K562 (cell line): Measurements from ENCODE around the gene ZBED4. TPM values are rescaled to one million over a fixed set of nuclear protein-coding genes. Genes with fewer than 3 reads are reported as not detected.

Experiments
- BRD9 ChIP-seq: fragments of 450-650 bp; IDR thresholded peaks from 2 replicates; pipeline ENCODE4 v1.6.1; 2018; ENCODE audit warnings: low read depth; ENCODE audit not compliant: partially characterized antibody
- CBX8 ChIP-seq: fragments of 200-600 bp; sonication (generic); IDR thresholded peaks from 2 replicates; pipeline ENCODE4 v1.6.1; 2012; ENCODE audit warnings: borderline replicate concordance, mixed run types, low read depth, mild to moderate bottlenecking, moderate library complexity, mixed read lengths, low read length, control low read depth, inconsistent platforms; ENCODE audit not compliant: poor library complexity, severe bottlenecking; ENCODE audit errors: extremely low read depth
- DPF2 ChIP-seq: fragments of 450-650 bp; IDR thresholded peaks from 2 replicates; pipeline ENCODE4 v1.6.1; 2016
- FOXJ2 ChIP-seq: fragments of 200-800 bp; sonication (Bioruptor generic); IDR thresholded peaks from 2 replicates; pipeline ENCODE4 v1.6.1; 2016; ENCODE audit warnings: missing genetic modification characterization, missing compliant biosample characterization
- MCM5 ChIP-seq: fragments of 450-650 bp; IDR thresholded peaks from 2 replicates; pipeline ENCODE4 v1.6.1; 2016; ENCODE audit warnings: low read depth
- MEF2D ChIP-seq: conservative IDR thresholded peaks from 2 replicates; pipeline ENCODE4 v1.6.1; 2016; ENCODE audit warnings: low read depth, missing genetic modification characterization, missing compliant biosample characterization
- RBM22 ChIP-seq: fragments of 200-400 bp; formaldehyde crosslinking; IDR thresholded peaks from 2 replicates; pipeline ENCODE4 v1.6.1; 2018; ENCODE audit warnings: low read length, low read depth; ENCODE audit not compliant: poor library complexity, severe bottlenecking
- SIRT6 ChIP-seq: IDR thresholded peaks from one replicate; pipeline ENCODE4 v1.6.1; 2012; ENCODE audit warnings: low read depth, mild to moderate bottlenecking, control low read depth, inconsistent platforms, low read length, moderate library complexity
- SMARCA4 ChIP-seq: fragments of 450-650 bp; IDR thresholded peaks from 2 replicates; pipeline ENCODE4 v1.6.1; 2016
- STAT5A ChIP-seq: IDR thresholded peaks from 2 replicates; pipeline ENCODE4 v1.6.1; 2012; ENCODE audit warnings: low read length, inconsistent platforms, borderline replicate concordance
- ZFP36 ChIP-seq: fragments of 150-350 bp; IDR thresholded peaks from 2 replicates; pipeline ENCODE4 v1.6.1; 2018; ENCODE audit warnings: low read length, low read depth; ENCODE audit not compliant: partially characterized antibody
- ZNF311 ChIP-seq: fragments of 250-450 bp; sonication (Bioruptor Pico); IDR thresholded peaks from 2 replicates; pipeline ENCODE4 v1.4.0; 2020; ENCODE audit warnings: mild to moderate bottlenecking, moderate library complexity
- ZNF316 ChIP-seq: fragments of 450-650 bp; IDR thresholded peaks from 2 replicates; pipeline ENCODE4 v1.6.1; 2016
- polyA plus RNA-seq, 8 experiments: library from polyadenylated mRNA; depleted of rRNA in 4 of 8; stranded (reverse) in 5 of 8; unstranded in 3 of 8; fragments of >200 nt; fragmentation: Nextera tagmentation in 2 of 8; fragmentation: Illumina TruSeq in 1 of 8; extraction: Ambion mirVana in 2 of 8; extraction: Trizol in 1 of 8; gene quantifications; 2 replicates each; pipeline versions ENCODE4 v1.2.1 to v1.2.3, GENCODE V29; 2011 to 2014; ENCODE audit warnings: inconsistent platforms in 1 of 8, missing spikeins in 1 of 8
- total RNA-seq, 7 experiments: library from RNA; depleted of rRNA in 6 of 7; stranded (reverse); fragments of >200 nt in 6 of 7; fragmentation: Illumina TruSeq in 2 of 7; extraction: Trizol in 2 of 7; gene quantifications; 2 replicates each; pipeline versions ENCODE4 v1.2.1 to v1.2.3, GENCODE V29; 2011 to 2021; ENCODE audit warnings: low replicate concordance in 1 of 7
- TF ChIP-seq, protein P1 (sequence below): fragments of 200-800 bp; sonication (Bioruptor generic); IDR thresholded peaks from 2 replicates; pipeline ENCODE4 v1.6.1; 2017; ENCODE audit warnings: missing genetic modification characterization, missing compliant biosample characterization
- TF ChIP-seq, protein P2 (sequence below): fragments of 450-650 bp; IDR thresholded peaks from 2 replicates; pipeline ENCODE4 v1.6.1; 2016; ENCODE audit warnings: mild to moderate bottlenecking
- TF ChIP-seq, protein P3 (sequence below): sonication (generic); formaldehyde crosslinking; IDR thresholded peaks from 2 replicates; pipeline ENCODE4 v1.4.0; 2020; ENCODE audit warnings: mild to moderate bottlenecking, missing genetic modification reagents
- TF ChIP-seq, protein P4 (sequence below): fragments of 250-450 bp; sonication (Bioruptor Pico); IDR thresholded peaks from 2 replicates; pipeline ENCODE4 v1.8.0; 2021; ENCODE audit warnings: mild to moderate bottlenecking, moderate library complexity

The ZBED4 gene
- total and polyA plus RNA-seq, 9 of the 15 experiments (the other 6 are each of a cell fraction or from before 2014, with no cell fraction given), result 1.5 to 16.8 (median 7.4) TPM

DNA sequence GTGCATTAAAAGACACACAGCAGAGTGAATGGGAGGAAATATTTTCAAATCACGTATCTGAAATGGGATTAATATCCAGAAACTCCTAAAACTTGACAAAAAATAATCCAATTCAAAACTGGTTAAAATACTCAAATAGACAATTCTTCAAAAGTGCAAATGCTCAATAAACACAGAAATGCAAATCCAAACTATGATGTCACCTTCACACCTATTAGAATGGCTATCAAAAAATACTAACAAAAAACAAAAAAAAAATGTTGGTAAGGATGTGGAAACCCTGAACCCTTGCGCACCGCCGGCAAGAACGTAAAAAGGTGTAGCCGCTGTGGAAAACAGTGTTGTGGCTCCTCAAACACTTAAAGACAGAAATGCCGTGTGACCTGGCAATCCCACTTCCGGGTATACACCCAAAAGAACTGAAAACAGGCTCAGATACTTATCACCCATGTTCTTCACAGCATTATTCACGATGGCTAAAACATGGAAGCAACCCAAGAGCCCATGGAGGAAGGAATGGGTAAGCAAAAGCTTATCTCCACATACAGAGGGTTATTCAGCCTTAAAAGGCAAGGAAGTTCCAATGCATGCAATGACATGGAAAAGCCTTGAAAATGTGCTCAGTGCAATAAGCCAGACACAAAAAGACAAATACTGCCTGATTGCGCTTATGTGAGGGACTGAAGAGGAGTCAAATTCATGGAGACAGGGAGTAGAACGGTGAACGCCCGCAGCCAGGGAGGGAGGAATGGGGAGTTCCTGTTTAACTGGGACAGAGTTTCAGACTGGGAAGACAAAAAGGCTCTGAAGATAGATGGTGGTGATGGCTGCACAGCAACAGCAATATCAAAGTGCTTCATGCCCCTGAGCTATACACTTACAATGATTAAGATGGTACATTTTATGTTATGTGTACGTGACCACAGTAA, 45.6 kb upstream of the ZBED4 start (continued):
- TF ChIP-seq, protein P1, sequence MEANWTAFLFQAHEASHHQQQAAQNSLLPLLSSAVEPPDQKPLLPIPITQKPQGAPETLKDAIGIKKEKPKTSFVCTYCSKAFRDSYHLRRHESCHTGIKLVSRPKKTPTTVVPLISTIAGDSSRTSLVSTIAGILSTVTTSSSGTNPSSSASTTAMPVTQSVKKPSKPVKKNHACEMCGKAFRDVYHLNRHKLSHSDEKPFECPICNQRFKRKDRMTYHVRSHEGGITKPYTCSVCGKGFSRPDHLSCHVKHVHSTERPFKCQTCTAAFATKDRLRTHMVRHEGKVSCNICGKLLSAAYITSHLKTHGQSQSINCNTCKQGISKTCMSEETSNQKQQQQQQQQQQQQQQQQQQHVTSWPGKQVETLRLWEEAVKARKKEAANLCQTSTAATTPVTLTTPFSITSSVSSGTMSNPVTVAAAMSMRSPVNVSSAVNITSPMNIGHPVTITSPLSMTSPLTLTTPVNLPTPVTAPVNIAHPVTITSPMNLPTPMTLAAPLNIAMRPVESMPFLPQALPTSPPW (CRISPR knock-in tag), result peak; percentile 38
- TF ChIP-seq STAT5A (peak; percentile 41; the same call in 1 of the 2 replicates), ZFP36 (no peak), MEF2D (tag) (no peak), ZNF316 (peak; percentile 26; the same call in 1 of the 2 replicates), BRD9 (peak; percentile 36), MCM5 (no peak), RBM22 (no peak), CBX8 (no peak), SIRT6 (no peak), ZNF311 (CRISPR knock-in tag) (no peak), DPF2 (peak; percentile 87), SMARCA4 (peak; percentile 84), FOXJ2 (tag) (no peak)
- TF ChIP-seq, protein P2, sequence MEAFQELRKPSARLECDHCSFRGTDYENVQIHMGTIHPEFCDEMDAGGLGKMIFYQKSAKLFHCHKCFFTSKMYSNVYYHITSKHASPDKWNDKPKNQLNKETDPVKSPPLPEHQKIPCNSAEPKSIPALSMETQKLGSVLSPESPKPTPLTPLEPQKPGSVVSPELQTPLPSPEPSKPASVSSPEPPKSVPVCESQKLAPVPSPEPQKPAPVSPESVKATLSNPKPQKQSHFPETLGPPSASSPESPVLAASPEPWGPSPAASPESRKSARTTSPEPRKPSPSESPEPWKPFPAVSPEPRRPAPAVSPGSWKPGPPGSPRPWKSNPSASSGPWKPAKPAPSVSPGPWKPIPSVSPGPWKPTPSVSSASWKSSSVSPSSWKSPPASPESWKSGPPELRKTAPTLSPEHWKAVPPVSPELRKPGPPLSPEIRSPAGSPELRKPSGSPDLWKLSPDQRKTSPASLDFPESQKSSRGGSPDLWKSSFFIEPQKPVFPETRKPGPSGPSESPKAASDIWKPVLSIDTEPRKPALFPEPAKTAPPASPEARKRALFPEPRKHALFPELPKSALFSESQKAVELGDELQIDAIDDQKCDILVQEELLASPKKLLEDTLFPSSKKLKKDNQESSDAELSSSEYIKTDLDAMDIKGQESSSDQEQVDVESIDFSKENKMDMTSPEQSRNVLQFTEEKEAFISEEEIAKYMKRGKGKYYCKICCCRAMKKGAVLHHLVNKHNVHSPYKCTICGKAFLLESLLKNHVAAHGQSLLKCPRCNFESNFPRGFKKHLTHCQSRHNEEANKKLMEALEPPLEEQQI, result peak; percentile 16; the same call in 1 of the 2 replicates
- TF ChIP-seq, protein P3, sequence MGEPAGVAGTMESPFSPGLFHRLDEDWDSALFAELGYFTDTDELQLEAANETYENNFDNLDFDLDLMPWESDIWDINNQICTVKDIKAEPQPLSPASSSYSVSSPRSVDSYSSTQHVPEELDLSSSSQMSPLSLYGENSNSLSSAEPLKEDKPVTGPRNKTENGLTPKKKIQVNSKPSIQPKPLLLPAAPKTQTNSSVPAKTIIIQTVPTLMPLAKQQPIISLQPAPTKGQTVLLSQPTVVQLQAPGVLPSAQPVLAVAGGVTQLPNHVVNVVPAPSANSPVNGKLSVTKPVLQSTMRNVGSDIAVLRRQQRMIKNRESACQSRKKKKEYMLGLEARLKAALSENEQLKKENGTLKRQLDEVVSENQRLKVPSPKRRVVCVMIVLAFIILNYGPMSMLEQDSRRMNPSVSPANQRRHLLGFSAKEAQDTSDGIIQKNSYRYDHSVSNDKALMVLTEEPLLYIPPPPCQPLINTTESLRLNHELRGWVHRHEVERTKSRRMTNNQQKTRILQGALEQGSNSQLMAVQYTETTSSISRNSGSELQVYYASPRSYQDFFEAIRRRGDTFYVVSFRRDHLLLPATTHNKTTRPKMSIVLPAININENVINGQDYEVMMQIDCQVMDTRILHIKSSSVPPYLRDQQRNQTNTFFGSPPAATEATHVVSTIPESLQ, result no peak
- TF ChIP-seq, protein P4, sequence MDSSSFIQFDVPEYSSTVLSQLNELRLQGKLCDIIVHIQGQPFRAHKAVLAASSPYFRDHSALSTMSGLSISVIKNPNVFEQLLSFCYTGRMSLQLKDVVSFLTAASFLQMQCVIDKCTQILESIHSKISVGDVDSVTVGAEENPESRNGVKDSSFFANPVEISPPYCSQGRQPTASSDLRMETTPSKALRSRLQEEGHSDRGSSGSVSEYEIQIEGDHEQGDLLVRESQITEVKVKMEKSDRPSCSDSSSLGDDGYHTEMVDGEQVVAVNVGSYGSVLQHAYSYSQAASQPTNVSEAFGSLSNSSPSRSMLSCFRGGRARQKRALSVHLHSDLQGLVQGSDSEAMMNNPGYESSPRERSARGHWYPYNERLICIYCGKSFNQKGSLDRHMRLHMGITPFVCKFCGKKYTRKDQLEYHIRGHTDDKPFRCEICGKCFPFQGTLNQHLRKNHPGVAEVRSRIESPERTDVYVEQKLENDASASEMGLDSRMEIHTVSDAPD (CRISPR knock-in tag), result no peak
